NCI-H1930 (cell line): ENCODE measurements around the gene HNF4A.
"Not testable (repeated sequence)": the region's sequence is repeated elsewhere in the genome, so short reads cannot be mapped to it uniquely, and the experiment has no call there.

Source experiments
- DNase-seq, 2 experiments: peaks; one replicate each; lab custom pipeline; 2025; lab: John Stamatoyannopoulos, UW

The HNF4A gene

GRCh38 chr20:44345147-44345546, 10.4 kb upstream of the HNF4A start:
- DNase-seq, result no peak

DNA sequence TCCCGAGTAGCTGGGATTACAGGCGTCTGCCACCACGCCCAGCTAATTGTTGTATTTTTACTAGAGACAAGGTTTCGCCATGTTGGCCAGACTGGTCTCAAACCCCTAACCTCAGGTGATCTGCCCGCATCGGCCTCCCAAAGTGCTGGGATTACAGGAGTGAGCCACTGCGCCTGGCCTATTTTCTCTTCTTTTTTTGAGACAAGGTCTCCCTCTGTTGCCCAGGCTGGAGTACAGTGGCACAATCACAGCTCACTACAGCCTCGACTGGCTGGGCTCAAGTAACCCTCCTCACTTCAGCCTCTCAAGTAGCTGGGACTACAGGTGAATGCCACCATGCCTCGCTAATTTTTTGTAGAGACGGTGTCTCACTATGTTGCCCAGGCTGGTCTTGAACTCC, 9.6 kb upstream of the HNF4A start:
- DNase-seq, result not testable (repeated sequence)

GRCh38 chr20:44348168-44348659, 7.3 kb upstream of the HNF4A start:
- no peak for DNase-seq

GRCh38 chr20:44349349-44349748, 6.2 kb upstream of the HNF4A start:
- DNase-seq, result no peak

DNA sequence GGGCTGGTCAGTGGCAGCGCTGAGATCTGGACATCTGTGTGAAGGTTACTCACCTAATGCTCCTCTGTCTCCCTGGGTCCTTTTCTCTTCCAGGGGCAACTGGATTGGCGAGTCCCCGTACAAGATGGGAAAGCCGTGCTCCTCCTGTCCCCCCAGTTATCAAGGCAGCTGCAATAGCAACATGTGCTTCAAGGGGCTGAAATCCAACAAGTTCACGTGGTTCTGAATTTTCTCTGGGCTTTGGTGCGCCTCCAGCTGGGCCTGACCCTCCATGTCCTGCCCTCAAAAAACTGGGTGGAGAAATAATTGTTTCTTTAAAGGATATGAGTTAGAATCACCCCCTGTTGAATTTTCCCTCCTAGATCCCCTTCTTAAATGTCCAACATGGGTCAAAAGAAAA, 4.9 kb upstream of the HNF4A start:
- DNase-seq, result no peak

- DNase-seq, result no peak
Measured at GRCh38 chr20:44354979-44355497, 461 bp upstream of the HNF4A start.

DNA sequence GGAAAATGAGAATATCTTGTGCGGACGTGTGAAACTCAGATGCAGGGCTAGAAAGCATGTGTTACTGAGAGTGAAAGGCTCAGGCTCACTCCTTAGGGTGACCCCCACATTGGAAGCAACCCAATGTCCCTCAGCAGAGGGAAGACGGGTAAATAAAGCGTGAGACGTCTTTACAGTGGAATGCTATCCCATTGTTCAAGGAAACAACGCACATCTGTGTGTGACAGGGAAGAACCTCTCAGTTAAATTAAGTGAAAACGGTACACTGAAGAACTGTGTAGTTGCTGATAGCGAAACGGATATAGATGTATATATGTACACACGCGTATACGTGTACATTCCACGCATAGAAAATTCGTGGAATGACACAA, 839 bp downstream of the HNF4A start:
- no peak for DNase-seq

- DNase-seq, result no peak
Measured at GRCh38 chr20:44357020-44357419, 1.5 kb downstream of the HNF4A start.

GRCh38 chr20:44357555-44358125, 2.1 kb downstream of the HNF4A start:
- DNase-seq, result no peak

DNA sequence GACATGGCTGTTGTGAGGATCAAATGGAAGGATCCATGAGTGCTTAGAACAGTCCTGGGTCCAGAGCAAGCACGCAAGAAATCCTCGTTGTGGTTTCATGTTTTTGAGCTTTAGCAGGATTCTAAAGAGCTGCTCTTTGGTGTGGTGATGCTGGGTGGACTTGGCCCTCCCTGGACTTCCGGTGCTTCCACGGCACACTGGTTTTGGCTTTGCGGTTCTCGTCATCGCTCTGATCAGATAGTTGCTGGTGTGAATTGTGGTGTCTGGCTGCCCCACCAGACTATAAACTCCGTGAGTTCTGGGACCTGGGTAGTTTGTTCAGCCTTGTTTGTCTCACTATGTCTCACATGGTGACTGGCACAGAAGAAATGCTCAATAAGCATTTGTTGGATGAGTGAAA, 3.3 kb downstream of the HNF4A start:
- DNase-seq, result no peak

DNA sequence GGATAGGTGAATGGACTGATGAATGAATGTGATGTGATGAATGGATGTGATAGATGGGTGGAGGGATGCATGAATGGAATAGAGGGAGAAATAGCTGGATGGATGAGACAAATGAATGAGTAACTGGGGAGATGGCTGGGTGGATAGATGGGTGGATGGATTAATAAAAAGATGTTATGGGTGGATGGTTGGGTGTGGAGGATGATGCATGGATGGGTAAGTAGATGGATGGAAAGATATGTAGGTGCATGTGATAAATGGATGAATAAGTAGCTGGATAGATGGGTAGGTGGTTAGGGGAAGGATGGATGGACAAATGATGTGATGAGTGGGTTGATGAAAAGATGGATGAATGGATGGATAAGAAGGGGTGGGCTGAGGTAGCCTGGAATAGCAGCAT, 4.7 kb downstream of the HNF4A start:
- no peak for DNase-seq

DNA sequence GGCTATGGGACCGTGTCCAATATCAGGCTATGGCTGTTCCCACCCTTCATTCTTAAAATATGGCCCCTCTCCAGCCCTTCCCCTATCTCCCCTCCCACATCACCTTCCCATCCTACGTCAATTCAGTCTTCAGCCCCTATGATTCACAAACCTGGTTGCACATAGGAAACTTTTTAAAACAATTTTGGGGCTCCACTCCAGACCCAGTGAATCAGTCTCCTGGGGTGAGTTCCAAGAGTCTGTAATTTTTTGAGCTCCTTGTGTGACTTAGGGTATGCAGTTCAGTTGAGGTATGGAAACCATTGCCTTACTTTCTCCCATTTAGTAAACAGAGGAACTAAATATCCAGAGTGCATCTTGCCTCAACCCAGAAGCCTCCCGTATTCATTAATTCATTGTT, 5.5 kb downstream of the HNF4A start:
- DNase-seq, result no peak

DNA sequence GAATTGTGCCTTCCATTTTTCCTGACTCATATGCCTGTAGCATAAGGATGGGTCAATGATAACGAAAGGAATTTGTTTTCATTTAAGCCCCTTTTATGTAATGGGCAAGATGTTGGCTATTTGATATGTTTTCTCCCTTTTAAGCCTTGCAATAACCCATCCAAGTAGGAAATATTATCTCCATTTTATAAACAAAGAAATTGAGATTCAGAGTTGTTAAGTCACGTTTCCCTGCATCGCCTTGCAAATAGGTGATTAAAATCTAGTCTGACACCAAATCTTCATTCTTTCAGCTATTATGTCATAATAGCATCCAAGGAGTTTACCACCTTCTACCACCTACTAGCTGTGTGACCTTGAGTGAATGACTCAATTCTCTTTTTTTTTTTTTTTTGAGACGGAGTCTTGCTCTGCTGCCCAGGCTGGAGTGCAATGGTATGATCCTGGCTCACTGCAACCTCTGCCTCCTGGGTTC, 7.0 kb downstream of the HNF4A start:
- DNase-seq, result no peak

- no peak for DNase-seq
Measured at GRCh38 chr20:44364068-44364467, 8.6 kb downstream of the HNF4A start.

DNA sequence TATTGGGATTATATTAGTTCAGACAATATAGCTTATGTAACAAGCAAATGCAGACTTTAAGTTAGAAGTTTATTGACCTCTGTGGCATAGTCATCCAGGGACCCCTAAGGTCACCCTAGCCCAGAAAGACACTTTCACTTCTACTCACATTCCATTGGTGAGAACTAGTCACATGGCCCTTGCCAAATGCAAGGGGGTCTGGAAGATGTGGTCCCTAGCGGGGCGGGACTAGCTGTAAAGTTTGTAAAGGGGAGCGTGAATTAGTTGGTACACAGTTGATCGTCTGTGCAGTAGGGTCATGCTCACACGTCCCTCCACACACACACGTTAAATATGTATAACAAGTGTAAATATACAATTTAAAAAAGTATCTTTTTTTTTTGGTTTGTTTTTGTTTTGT, 9.3 kb downstream of the HNF4A start:
- DNase-seq, result no peak

GRCh38 chr20:44367746-44368145, 12.2 kb downstream of the HNF4A start:
- DNase-seq, result no peak

DNA sequence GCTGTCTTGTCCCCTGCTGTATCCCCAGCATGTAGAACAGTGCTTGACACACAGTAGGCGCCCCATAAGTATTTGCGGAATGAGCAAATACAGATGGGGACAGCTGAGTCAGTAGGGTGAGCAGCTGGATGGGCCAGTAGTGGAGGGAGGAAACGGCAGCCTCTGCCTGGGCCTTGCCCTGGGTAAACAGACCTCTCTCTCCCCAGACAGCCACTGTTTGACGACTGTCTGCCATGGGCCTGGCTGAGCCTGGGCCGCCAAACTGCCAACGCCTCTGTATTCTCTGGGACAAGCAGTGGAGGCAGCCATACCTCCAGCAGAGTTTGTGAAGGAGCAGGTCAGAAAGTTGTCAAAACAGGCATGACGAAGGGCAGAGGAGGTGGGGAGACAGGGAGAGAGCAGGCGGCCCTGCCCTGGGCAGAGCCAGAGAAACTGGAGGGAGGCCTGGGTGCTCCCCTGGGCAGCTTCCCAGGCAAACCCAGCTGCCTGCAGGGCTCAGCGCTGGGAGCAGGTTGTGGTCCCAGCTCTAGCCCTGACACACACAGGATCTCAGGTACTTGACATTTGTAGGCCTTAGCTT, 15.2 kb downstream of the HNF4A start:
- DNase-seq, result no peak

- DNase-seq, result no peak
Measured at GRCh38 chr20:44382641-44383040, 27.1 kb downstream of the HNF4A start.

GRCh38 chr20:44384423-44385027, 29.0 kb downstream of the HNF4A start:
- DNase-seq, result peak; percentile 56 to 80

DNA sequence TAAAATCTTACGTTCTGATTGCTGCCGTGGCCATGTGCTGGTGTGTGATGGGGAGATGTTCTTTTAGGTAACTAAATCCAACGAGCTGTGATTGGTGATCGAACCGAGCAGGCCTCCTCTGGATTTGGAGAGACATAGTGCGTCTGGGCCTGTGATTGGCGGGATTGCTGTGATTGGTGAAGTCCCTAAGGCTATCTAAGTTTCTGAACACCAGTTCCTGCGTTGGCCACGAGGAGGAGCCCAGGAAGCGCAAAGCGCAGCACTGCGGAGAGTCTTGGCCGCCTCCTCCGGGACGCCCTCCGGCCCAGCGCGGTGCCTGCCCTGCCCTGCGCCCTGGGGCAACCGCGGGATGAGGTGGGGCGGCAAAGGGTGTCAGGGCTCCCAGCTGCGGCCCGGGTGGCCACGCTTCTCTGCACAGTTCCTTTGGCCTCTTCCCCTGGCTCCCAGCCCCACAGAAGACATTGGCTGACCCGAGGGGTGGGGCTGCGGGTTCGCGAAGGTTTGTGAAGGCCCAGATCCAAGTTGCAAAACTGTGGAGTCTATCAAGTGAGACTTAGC, 33.0 kb downstream of the HNF4A start:
- peak; percentile 31 to 60 for DNase-seq

DNA sequence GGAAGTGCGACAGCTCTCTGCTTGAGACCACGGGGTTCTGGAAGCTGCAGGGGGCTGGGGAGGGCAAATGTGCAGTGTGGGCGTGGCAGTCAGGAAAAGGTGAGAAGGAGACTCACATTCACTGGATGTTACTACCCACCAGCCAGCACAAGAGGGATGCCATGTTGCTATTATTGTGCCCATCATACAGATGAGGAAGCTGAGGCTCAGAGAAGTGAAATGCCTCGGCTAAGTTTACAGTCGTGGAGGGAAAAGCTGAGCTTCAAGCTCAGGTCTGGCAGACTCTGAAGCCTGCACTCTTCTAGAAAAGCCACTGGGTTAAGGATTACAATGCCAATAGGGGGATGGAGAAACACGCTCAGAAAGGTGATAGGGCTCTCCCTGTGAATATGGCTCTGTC, 34.4 kb downstream of the HNF4A start:
- DNase-seq, result no peak

DNA sequence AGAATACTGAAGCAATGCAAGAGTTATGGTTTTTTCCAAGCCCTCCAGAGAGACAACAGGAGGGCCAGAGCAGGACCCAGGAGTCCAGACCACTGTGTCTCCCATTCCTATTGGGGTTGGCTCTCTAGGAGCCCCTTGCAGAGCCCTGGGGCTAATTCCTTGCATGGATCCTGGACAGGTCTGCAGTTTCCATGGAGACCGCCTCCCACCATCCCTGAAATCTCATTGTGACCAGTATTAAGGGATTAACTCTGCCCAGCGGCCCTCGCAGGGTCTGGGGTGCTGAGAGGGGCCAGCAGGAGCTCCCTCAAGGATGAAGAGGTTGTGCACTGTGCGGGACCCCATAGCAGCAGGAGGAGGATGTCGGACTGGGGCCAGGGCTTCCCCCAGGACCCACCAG, 34.8 kb downstream of the HNF4A start:
- DNase-seq, result no peak

DNA sequence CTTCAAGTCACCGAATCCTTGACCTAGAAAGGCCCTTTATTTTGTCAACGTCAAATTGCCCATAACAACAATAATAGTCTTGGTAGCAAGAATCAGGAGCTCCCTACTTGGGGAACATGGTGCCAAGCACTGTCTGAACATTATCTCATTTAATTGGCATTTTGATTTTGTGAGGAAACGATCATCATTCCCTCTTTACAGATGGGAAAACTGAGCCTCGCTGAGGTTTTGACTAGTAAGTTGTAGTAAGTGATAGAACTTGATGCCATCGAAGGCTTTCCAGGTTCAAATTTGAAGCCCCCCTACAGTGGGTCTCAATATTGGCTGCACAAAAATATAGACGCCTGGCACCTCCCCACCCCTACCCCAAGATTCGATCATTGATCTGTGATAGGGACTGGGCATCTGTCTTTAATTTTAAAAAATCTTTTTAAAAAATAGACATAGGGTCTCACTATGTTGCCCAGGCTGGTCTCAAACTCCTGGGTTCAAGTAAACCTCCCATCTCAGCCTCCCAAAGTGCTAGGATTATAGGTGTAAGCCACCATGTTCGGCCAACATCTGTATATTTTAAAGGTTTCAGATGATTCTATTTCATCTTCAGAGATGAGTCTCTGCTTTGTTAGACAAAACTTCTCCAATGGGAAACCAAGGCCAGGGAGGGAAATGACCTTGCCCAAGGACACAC, 36.7 kb downstream of the HNF4A start:
- DNase-seq, result no peak
